ENCODE results near the gene RHEBL1. TPM values are rescaled to one million over a fixed set of nuclear protein-coding genes. Genes with fewer than 3 reads are reported as not detected.
"Not testable (repeated sequence)": the region's sequence is repeated elsewhere in the genome, so short reads cannot be mapped to it uniquely, and the experiment has no call there.

RHEBL1 gene
- total RNA-seq, 1 experiment from 2014 or later = 5.1 TPM

DNA sequence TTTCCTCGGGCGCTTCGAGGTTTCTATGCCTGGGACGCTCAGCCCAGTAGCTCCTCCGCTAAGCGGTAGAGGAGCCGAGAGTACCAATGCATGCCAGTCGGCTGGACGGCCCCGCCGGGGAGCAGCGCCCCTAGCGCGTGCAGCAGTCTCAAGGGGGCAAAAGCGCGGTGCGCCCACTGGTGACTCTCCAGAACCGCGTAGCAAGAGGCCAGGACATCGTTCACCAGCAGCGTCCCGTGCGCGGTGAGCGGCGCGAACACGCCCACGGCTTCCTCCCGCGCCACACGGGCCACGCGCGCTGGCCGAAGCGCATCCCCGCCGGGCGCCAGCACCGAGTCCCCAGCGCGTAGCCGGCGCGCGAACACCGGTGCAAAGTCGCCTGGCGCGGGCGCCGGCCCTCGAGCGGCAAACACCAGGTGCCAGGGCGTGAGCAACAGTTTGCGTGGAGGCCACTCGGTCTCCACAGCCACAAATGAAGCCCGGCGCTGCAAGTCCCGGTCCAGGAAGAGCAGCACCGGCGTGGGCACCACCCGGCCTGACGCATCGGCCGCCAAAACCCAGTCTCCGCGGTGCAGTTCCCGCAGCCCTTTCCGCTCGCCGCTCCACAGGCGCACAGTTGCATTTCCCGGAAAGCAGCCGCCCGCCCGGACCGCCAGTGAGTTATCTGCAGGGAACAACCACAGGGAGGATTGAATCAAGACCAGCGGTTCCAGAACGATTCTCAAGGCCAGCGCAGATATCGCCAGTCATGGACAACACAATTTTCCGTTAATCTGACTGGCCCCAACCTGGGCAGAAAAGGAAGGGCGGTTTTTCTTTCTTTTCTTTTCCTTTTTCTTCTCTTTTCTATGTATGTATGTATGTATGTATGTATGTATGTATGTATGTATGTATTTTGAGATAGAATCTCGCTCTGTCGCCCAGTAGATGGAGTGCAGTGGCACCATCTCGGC lies 20.3 kb upstream of the RHEBL1 start:
- DNase-seq (ENCODE audit: low read depth) = no peak

DNA sequence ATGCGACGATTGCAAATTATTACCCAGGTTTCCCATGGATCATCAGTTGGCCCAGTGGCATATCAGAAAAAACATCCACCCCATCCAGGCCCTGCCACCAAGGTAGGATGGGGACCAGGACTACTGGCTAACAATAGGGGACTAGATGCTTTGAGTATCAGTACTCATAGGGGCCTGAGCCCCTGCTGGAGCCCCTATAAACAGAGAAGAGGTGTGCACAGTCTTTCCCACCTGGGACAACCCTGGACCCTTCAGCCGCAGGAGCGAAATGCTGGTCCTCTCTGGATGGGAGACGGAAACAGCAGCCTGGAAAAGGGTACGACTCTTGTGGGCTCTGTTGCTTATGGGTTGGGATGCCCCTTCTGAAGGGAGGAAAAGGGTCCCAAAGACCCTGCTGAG lies 19.2 kb upstream of the RHEBL1 start:
- no peak for DNase-seq (ENCODE audit: low read depth)

GRCh38 chr12:49088150-49088931 lies 18.6 kb upstream of the RHEBL1 start:
- peak; percentile 94 for DNase-seq (ENCODE audit: low read depth)

GRCh38 chr12:49086116-49086515 lies 16.3 kb upstream of the RHEBL1 start:
- DNase-seq (ENCODE audit: low read depth) = no peak

- no peak for DNase-seq (ENCODE audit: low read depth)
Measured at GRCh38 chr12:49084438-49084837, 14.7 kb upstream of the RHEBL1 start.

- no peak for DNase-seq (ENCODE audit: low read depth)
Measured at GRCh38 chr12:49079793-49080192, 10.0 kb upstream of the RHEBL1 start.

GRCh38 chr12:49070971-49071370 lies 1.2 kb upstream of the RHEBL1 start:
- no peak for DNase-seq (ENCODE audit: low read depth)

- DNase-seq (ENCODE audit: low read depth) = no peak
Measured at GRCh38 chr12:49068879-49069506, 786 bp downstream of the RHEBL1 start.

GRCh38 chr12:49066120-49066519 lies 3.7 kb downstream of the RHEBL1 start:
- no peak for DNase-seq (ENCODE audit: low read depth)

DNA sequence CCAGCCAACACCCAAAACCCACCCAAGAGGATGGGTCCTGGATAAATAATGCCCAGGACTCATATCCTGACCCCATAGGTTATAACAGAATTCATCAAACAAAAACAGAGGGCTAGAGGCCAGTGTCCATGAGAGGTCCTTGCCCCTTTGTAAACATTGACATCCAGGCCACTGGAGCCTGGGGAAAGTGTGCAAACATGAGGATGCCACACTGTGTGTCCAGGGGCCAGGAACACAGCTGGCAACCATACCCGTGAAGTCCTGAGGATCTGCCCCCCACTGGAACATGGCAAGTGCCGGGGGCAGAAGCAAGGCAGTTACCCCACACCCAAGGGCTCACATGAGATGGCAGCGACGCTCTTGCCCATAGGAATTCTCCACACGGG lies 5.0 kb downstream of the RHEBL1 start:
- no peak for DNase-seq (ENCODE audit: low read depth)

DNA sequence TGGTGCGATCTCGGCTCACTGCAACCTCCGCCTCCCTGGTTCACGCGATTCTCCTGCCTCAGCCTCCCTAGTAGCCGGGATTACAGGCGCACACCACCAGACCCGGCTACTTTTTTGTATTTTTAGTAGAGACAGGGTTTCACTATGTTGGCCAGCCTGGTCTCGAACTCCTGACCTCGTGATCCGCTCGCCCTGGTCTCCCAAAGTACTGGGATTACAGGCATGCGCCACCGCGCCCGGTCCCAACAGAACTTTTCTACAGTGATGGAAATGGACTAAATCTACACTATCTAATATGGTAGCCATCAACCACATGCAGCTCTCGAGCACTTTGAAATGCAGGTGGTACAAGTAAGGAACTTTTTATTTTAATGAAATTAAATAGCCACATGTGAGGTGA lies 7.9 kb downstream of the RHEBL1 start:
- DNase-seq (ENCODE audit: low read depth) = not testable (repeated sequence)

- no peak for DNase-seq (ENCODE audit: low read depth)
Measured at GRCh38 chr12:49061157-49061650, 8.6 kb downstream of the RHEBL1 start.

- DNase-seq (ENCODE audit: low read depth) = peak; percentile 86
Measured at GRCh38 chr12:49060237-49061156, 9.3 kb downstream of the RHEBL1 start, which contains the start of gene KMT2D. Gene KMT2D (minus strand): TSS chr12:49060794. CDS start chr12:49055324, 5,470 bp downstream.

DNA sequence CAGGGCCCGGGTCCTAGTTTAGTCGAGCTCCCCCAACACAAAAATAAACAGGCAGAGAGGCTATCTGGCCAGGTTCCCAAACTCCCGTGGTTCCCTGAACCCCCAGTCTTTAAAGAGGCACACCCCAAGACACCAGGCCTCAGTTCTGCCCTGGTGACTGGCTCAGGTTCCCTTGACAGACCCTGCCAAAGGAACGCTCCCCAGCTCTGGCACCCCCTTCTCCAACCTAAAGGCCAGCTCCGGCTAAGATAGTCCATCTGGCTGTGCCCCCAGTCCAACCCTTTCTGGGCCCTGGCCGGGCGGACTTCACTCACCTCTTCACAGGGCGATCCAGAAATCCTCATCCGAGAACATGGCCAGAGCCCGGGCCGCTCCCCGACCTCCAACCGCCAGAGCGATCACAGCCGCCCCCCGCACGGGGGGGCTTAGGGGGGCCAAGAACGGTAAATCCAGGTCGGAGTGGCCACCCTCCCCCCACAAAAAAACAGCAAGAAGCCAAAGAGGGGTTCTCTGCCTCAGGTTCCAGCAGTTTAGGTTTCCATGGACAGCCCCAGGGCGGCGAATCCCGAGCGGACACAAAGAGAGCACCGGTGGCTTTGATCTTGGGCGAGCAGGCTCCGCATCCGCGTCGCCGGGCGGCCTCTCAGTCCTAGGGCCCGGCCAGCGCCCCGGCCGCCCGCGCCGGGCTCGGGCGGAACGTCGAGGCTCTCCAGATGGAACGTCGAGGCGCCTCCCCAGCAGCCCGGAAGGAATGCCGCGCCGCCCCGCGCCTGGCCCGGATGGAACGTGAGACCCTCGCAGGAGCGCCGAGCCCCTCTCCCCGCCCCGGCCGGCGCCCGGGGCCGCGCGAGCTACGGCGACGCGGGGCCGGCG lies 10.2 kb downstream of the RHEBL1 start:
- DNase-seq (ENCODE audit: low read depth) = no peak

DNA sequence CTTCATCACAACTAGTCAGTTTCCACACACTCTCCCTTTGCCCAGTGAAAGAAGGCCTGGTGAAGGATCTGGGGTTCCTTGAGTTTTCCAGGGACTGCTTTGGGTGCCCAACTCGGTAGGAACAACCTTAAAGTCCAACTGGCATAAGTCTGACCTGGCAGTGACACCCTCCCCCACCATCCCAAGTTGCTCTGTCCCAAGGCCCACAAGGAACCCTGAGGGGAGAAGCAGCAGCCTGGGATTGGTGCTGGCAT lies 10.8 kb downstream of the RHEBL1 start:
- no peak for DNase-seq (ENCODE audit: low read depth)

GRCh38 chr12:49058366-49059044 lies 11.3 kb downstream of the RHEBL1 start:
- no peak for DNase-seq (ENCODE audit: low read depth)

DNA sequence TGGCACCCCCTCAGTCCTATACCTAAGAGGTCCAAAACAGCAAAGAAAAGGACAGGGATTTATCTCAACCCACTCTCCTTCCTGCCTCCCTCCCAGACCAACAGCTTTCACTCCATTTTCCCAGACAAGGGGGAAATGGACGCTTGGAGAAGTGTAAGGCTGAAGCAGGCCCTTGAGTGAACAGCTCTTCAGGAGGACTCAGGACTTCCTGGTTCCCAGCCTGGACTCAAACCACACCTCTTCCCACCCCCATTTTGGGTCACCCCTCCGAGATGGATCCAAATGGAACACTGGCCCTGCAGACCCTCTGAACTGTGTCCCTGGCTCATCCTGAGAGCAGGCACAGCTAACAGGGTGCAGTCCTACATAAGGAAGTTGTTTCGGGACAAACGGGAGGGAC lies 11.9 kb downstream of the RHEBL1 start:
- DNase-seq (ENCODE audit: low read depth) = no peak

- peak; percentile 79 for DNase-seq (ENCODE audit: low read depth)
Measured at GRCh38 chr12:49055978-49056754, 13.6 kb downstream of the RHEBL1 start.

All from HT1080 (cell line).